ENCODE results near the gene DERL3.
"Not testable (repeated sequence)": the region's sequence is repeated elsewhere in the genome, so short reads cannot be mapped to it uniquely, and the experiment has no call there.

Gene DERL3

GRCh38 chr22:23838681-23839468 is at the start of gene DERL3:
Gene DERL3, minus strand, starts transcription at chr22:23839006. Its CDS starts 19 bp downstream, at chr22:23838987.
- in situ Hi-C loops (cut with MboI; ENCODE audit: low sequenced_read_pairs) = no loop called here

GRCh38 chr22:23884140-23884539 is 45.3 kb upstream of the DERL3 start:
- in situ Hi-C loops (cut with MboI; ENCODE audit: low sequenced_read_pairs) = no loop called here

GRCh38 chr22:23883658-23884057 is 44.9 kb upstream of the DERL3 start:
- in situ Hi-C loops (cut with MboI; ENCODE audit: low sequenced_read_pairs) = no loop called here

- in situ Hi-C loops (cut with MboI; ENCODE audit: low sequenced_read_pairs) = no loop called here
Measured at GRCh38 chr22:23882370-23882769, 43.6 kb upstream of the DERL3 start.

GRCh38 chr22:23878219-23878618 is 39.4 kb upstream of the DERL3 start:
- in situ Hi-C loops (cut with MboI; ENCODE audit: low sequenced_read_pairs) = no loop called here

GRCh38 chr22:23877566-23877965 is 38.8 kb upstream of the DERL3 start:
- in situ Hi-C loops (cut with MboI; ENCODE audit: low sequenced_read_pairs) = no loop called here

- in situ Hi-C loops (cut with MboI; ENCODE audit: low sequenced_read_pairs) = no loop called here
Measured at GRCh38 chr22:23875801-23876200, 37.0 kb upstream of the DERL3 start.

GRCh38 chr22:23874871-23875270 is 36.1 kb upstream of the DERL3 start:
- in situ Hi-C loops (cut with MboI; ENCODE audit: low sequenced_read_pairs) = no loop called here

- in situ Hi-C loops (cut with MboI; ENCODE audit: low sequenced_read_pairs) = no loop called here
Measured at GRCh38 chr22:23868580-23868979, 29.8 kb upstream of the DERL3 start.

- in situ Hi-C loops (cut with MboI; ENCODE audit: low sequenced_read_pairs) = not testable (repeated sequence)
Measured at GRCh38 chr22:23864499-23865154, 25.8 kb upstream of the DERL3 start.

- in situ Hi-C loops (cut with MboI; ENCODE audit: low sequenced_read_pairs) = no loop called here
Measured at GRCh38 chr22:23862103-23862502, 23.3 kb upstream of the DERL3 start.

- in situ Hi-C loops (cut with MboI; ENCODE audit: low sequenced_read_pairs) = not testable (repeated sequence)
Measured at GRCh38 chr22:23860187-23860586, 21.4 kb upstream of the DERL3 start.

GRCh38 chr22:23859201-23859600 is 20.4 kb upstream of the DERL3 start:
- in situ Hi-C loops (cut with MboI; ENCODE audit: low sequenced_read_pairs) = no loop called here

- in situ Hi-C loops (cut with MboI; ENCODE audit: low sequenced_read_pairs) = no loop called here
Measured at GRCh38 chr22:23858484-23858815, 19.6 kb upstream of the DERL3 start.

- in situ Hi-C loops (cut with MboI; ENCODE audit: low sequenced_read_pairs) = no loop called here
Measured at GRCh38 chr22:23857606-23858483, 19.0 kb upstream of the DERL3 start, which contains the start of gene SLC2A11. Gene SLC2A11, plus strand, starts transcription at chr22:23857875. Its CDS starts 125 bp downstream, at chr22:23858000.

- in situ Hi-C loops (cut with MboI; ENCODE audit: low sequenced_read_pairs) = no loop called here
Measured at GRCh38 chr22:23856721-23857605, 18.2 kb upstream of the DERL3 start.

- in situ Hi-C loops (cut with MboI; ENCODE audit: low sequenced_read_pairs) = no loop called here
Measured at GRCh38 chr22:23850136-23850611, 11.4 kb upstream of the DERL3 start.

- in situ Hi-C loops (cut with MboI; ENCODE audit: low sequenced_read_pairs) = loop anchor here (10.0 kb wide), 1 partner anchor 305 kb away; no protein-coding TSS in a partner anchor
Measured at GRCh38 chr22:23849009-23850006, 10.5 kb upstream of the DERL3 start.

Measured in HL-60/S4 (cell line).